GM12873 (cell line): ENCODE results near the gene BHLHA15.

Source experiments
- TF ChIP-seq, protein P1 (sequence below): IDR thresholded peaks from 2 replicates; pipeline ENCODE4 v1.5.1; 2012; ENCODE audit warnings: low read depth, mild to moderate bottlenecking, moderate library complexity, low read length, control low read depth; ENCODE audit not compliant: insufficient read depth; ENCODE audit errors: missing control alignments

The BHLHA15 gene

DNA sequence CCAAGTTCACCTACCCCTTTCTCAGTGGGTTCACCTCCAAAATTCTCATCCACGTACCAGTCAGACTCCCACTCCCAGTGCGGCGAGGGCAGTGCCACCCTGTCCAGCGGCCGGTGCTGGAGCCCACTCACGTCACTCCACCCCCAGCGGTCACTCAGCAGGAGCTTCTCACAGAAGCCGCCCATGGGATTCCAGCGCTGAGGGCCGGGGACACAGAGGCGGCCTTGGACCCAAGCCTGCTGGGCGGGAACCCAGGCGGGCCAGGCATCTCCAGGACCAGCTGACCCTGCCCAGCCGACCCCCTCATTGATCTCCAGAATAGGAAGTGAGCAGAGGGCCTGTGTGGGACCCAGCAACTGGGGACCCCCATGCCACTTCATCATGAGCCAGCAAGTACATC lies 33.6 kb downstream of the BHLHA15 start:
- TF ChIP-seq, protein P1, sequence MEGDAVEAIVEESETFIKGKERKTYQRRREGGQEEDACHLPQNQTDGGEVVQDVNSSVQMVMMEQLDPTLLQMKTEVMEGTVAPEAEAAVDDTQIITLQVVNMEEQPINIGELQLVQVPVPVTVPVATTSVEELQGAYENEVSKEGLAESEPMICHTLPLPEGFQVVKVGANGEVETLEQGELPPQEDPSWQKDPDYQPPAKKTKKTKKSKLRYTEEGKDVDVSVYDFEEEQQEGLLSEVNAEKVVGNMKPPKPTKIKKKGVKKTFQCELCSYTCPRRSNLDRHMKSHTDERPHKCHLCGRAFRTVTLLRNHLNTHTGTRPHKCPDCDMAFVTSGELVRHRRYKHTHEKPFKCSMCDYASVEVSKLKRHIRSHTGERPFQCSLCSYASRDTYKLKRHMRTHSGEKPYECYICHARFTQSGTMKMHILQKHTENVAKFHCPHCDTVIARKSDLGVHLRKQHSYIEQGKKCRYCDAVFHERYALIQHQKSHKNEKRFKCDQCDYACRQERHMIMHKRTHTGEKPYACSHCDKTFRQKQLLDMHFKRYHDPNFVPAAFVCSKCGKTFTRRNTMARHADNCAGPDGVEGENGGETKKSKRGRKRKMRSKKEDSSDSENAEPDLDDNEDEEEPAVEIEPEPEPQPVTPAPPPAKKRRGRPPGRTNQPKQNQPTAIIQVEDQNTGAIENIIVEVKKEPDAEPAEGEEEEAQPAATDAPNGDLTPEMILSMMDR, result no peak

DNA sequence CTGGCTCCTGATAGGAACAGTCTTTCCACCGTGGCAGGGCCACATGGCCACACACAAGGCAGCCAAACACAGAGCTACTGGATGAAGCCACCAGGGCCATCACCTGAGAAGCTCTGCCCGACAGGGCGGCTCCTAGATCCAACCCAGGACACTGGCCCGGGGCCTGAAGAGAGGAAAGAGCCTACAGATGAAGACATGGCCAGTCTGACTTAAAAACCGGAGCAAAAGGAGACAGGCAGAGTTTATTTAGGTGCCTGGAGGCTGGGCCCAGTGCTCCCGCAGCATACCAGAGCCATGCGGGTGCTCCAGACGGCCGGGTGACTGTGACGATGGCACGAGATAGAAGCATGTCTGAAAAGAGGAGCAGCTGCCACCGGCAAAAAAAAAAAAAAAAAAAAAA lies 36.9 kb downstream of the BHLHA15 start:
- TF ChIP-seq, protein P1, result no peak

DNA sequence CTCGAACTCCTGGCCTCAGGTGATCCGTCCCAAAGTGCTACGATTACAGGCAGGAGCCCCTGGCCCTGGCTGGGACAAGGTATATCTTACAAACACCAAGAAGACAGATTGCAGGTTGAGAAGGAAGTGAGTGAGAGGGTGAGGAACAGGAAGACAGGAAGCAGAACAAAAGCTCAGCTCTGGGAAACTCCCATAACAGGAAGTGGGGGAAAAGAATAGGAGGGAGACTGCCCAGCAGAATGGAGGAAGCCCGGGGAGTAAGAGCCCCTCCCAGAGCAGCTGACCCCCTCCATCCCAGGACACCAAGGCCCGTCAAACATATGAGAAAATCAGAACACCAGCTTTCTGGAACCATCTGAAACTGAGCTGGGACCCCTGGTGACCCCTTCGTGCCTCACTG lies 37.9 kb downstream of the BHLHA15 start:
- TF ChIP-seq, protein P1, result no peak

DNA sequence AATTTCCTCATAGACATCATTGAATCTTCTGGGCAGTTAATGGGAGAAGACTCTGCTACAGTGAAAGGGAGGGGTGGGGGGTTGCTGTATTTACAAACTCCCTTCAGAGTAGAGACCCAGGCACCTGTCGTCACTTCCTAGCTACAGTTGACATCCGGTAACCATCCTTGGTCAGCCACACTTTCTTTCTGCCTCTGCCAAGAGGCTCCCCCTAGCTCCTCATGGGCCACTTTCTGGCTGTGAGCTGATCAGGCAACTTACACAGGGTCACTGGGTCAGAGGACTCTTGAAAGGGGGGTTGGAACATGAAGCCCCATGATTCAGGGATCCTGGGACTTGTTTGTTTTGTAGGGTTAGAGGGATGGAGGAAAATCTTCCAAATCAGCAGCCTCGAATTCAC lies 39.5 kb downstream of the BHLHA15 start:
- TF ChIP-seq, protein P1, result no peak

DNA sequence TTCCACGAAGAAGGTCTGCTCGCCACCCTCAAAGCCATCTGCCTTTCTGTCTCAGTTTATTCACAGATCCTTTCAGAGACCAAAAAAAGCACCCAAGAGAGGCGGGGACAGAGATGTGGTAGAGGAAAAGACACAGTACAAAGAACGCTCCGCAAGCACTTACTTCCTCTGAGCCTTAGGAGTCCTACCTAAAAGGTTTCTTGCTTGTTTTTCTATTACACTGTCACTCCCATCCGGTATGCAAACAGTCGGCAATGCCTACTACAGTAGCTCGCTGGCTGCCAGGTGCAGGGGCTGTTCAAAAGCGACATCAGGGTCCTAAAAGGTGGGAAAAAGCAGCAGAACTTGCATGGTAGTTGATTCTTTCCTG lies 40.0 kb downstream of the BHLHA15 start:
- TF ChIP-seq, protein P1, result no peak

DNA sequence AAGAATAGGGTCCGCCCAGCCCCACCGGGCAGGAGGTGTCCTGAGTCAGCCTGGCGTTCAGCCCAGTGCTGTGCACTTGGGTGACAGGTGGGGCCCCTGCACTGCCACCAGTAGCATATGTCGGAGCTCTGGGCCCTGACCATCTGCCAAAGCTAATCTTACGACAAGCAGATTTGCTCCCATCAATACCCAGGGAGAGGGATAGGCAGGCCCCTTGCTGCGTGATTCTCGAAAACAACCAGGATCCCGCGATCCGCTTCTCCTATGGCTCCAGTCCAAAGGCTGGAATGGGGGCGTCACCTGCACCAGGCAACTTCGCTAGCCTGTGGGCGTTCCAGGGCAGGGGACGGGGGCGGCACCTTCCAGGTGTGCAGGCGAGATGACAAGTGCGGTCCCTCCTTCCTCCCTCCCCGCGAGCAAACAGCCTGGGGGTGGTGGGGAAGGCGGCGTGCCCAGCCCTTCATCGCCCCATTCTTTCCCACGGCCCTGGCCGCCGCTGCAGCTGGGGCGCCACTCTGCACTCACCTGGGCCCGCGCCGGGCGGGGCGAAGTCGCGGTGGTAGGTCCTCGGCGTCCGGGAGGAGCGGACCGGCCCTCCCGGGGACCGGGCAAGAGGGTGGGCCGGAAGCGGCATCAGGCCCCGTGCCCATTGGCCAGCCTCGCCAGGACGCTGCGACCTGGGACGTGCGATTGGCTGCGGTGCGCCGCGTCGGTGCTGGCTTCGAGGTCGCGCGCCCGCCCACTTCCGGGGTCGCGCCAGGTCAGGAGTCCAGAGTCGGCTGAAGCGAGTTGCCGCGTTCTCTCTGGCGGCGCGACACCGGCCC lies 40.6 kb downstream of the BHLHA15 start, which contains the start of gene TECPR1:
Gene TECPR1, minus strand, starts transcription at position 632 of the 824 bp plus-strand sequence. CDS start 6,086 bp downstream, outside the sequence.
- TF ChIP-seq, protein P1, result no peak

DNA sequence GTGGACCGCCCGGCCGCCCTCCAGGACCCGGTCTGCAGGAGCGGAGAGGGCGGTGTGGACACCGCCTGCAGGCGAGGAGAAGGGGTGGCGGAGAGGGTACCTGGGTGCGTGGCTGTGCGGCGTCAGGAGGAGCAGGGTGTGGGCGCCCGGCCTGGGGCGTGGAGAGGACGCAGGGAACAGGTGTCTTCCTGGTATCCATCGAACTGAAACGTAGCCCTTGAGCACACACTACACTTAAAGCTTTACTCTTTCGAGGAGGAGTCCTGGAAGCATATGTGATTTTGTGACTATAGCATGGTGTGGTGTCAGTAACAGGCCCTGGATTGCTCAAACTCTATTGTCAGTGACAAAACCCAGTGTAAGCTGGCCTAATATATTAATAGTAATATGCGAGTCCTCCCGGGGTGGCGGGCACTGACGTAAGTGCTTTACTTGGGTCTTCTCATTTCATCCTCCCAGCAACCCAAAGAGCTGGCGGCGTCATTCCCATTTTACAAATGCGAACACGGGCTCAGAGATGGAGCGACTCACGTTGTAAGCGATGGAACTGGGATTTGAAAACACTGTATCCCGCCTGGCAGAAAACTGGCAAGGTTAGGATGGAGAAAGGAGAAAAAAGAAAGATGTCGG lies 41.3 kb downstream of the BHLHA15 start:
- TF ChIP-seq, protein P1, result no peak
